GM23338 (cell line): ENCODE results near the gene REPIN1. TPM values are rescaled to one million over a fixed set of nuclear protein-coding genes. Genes with fewer than 3 reads are reported as not detected.

Experiments used
- ATAC-seq: fragments of 200-7000 bp; cut with Tn5 transposase; 3 replicates; pipeline ENCODE4 v1.9.1; 2020
- DNase-seq: peaks from one replicate; pipeline ENCODE4 v3.0.0-alpha.2; 2015; ENCODE audit warnings: low spot score
- H2AFZ ChIP-seq: fragments of 200-600 bp; sonication (generic); 2 replicates; pipeline ENCODE4 v1.8.0; 2016; ENCODE audit warnings: antibody characterized with exemption, mild to moderate bottlenecking, moderate library complexity
- H3F3A ChIP-seq: fragments of 200-600 bp; sonication (generic); replicated peaks from 2 replicates; pipeline ENCODE4 v1.8.0; 2017; ENCODE audit warnings: antibody characterized with exemption, mixed run types, low read depth
- H3K27ac ChIP-seq: fragments of 200-600 bp; sonication (generic); 2 replicates; pipeline ENCODE4 v1.6.1; 2016; ENCODE audit warnings: low read depth
- H3K27me3 ChIP-seq: fragments of 200-600 bp; sonication (generic); 2 replicates; pipeline ENCODE4 v1.8.0; 2016; ENCODE audit warnings: mild to moderate bottlenecking, mixed run types, moderate library complexity; ENCODE audit not compliant: insufficient read depth
- H3K36me3 ChIP-seq: fragments of 200-600 bp; sonication (generic); 2 replicates; pipeline ENCODE4 v1.8.0; 2016; ENCODE audit warnings: mild to moderate bottlenecking; ENCODE audit not compliant: insufficient read depth
- H3K4me1 ChIP-seq: fragments of 200-600 bp; sonication (generic); 2 replicates; pipeline ENCODE4 v1.8.0; 2016; ENCODE audit warnings: mild to moderate bottlenecking, moderate library complexity; ENCODE audit not compliant: insufficient read depth
- H3K4me2 ChIP-seq: fragments of 200-600 bp; sonication (generic); 2 replicates; pipeline ENCODE4 v1.7.1; 2017; ENCODE audit warnings: mixed run types
- H3K4me3 ChIP-seq: fragments of 200-600 bp; sonication (generic); 2 replicates; pipeline ENCODE4 v1.6.1; 2016; ENCODE audit warnings: mixed run types
- H3K79me2 ChIP-seq: fragments of 200-600 bp; sonication (generic); replicated peaks from 2 replicates; pipeline ENCODE4 v1.8.0; 2017; ENCODE audit warnings: mild to moderate bottlenecking; ENCODE audit not compliant: insufficient read depth
- H3K9me2 ChIP-seq: fragments of 200-600 bp; sonication (generic); 2 replicates; pipeline ENCODE4 v1.8.0; 2017; ENCODE audit not compliant: insufficient read depth
- H4K20me1 ChIP-seq: fragments of 200-600 bp; sonication (generic); replicated peaks from 2 replicates; pipeline ENCODE4 v1.8.0; 2017; ENCODE audit warnings: mild to moderate bottlenecking; ENCODE audit not compliant: insufficient read depth
- H3K27ac Mint-ChIP-seq: 2 replicates; pipeline ENCODE4 v1.8.0; 2020; ENCODE audit warnings: inconsistent platforms, mild to moderate bottlenecking, moderate library complexity, mixed read lengths
- H3K27me3 Mint-ChIP-seq: 3 replicates; pipeline ENCODE4 v1.8.0; 2022; ENCODE audit warnings: low read depth, mild to moderate bottlenecking, moderate library complexity, mixed read lengths, inconsistent platforms; ENCODE audit not compliant: insufficient read depth, poor library complexity
- H3K36me3 Mint-ChIP-seq: 3 replicates; pipeline ENCODE4 v1.8.0; 2021; ENCODE audit warnings: low read depth, mild to moderate bottlenecking, inconsistent platforms, moderate library complexity, mixed read lengths
- H3K4me1 Mint-ChIP-seq: 3 replicates; pipeline ENCODE4 v1.8.0; 2020; ENCODE audit warnings: mild to moderate bottlenecking, inconsistent platforms, mixed read lengths
- H3K4me3 Mint-ChIP-seq: 3 replicates; pipeline ENCODE4 v1.8.0; 2021; ENCODE audit warnings: moderate library complexity, mild to moderate bottlenecking, inconsistent platforms, mixed read lengths
- H3K9me3 Mint-ChIP-seq: 3 replicates; pipeline ENCODE4 v1.8.0; 2020; ENCODE audit warnings: moderate library complexity, mild to moderate bottlenecking, inconsistent platforms, mixed read lengths
- CREB1 ChIP-seq: fragments of 250-450 bp; sonication (Bioruptor Pico); IDR thresholded peaks from 2 replicates; pipeline ENCODE4 v1.5.0; 2020; ENCODE audit warnings: low read depth, mild to moderate bottlenecking, moderate library complexity
- EZH2 ChIP-seq: fragments of 200-600 bp; sonication (generic); IDR thresholded peaks from one replicate; pipeline ENCODE4 v1.8.0; 2017; ENCODE audit warnings: antibody characterized with exemption, mild to moderate bottlenecking, low read depth; ENCODE audit not compliant: unreplicated experiment
- EZH2phosphoT487 ChIP-seq: fragments of 200-600 bp; sonication (generic); IDR thresholded peaks from one replicate; pipeline ENCODE4 v1.8.1; 2018; ENCODE audit warnings: antibody characterized with exemption; ENCODE audit not compliant: unreplicated experiment
- JUNB ChIP-seq: IDR thresholded peaks from one replicate; pipeline ENCODE4 v1.6.1; 2016; ENCODE audit warnings: antibody characterized with exemption; ENCODE audit not compliant: unreplicated experiment
- NANOG ChIP-seq: IDR thresholded peaks from 2 replicates; pipeline ENCODE4 v1.6.1; 2016; ENCODE audit warnings: antibody characterized with exemption, borderline replicate concordance
- POLR2AphosphoS5 ChIP-seq: IDR thresholded peaks from 2 replicates; pipeline ENCODE4 v1.6.1; 2016; ENCODE audit warnings: antibody characterized with exemption, low read depth
- STAT1 ChIP-seq: IDR thresholded peaks from one replicate; pipeline ENCODE4 v1.6.1; 2016; ENCODE audit warnings: antibody characterized with exemption; ENCODE audit not compliant: unreplicated experiment
- ZNF331 ChIP-seq: fragments of 250-450 bp; sonication (Bioruptor Pico); IDR thresholded peaks from 2 replicates; pipeline ENCODE4 v1.5.0; 2020; ENCODE audit warnings: low read depth, mild to moderate bottlenecking, moderate library complexity
- polyA plus RNA-seq: library from polyadenylated mRNA; unstranded; fragments of >200 nt; fragmentation: Nextera tagmentation; extraction: Ambion mirVana; gene quantifications from 2 replicates; pipeline ENCODE4 v1.2.1, GENCODE V29; 2016
- total RNA-seq: library from RNA; depleted of rRNA; stranded (reverse); fragments of >200 nt; shearing (Covaris generic); gene quantifications from 2 replicates; pipeline ENCODE4 v1.2.3, GENCODE V29; 2014
- TF ChIP-seq, protein P1 (sequence below): IDR thresholded peaks from 2 replicates; pipeline ENCODE4 v1.6.1; 2016; ENCODE audit warnings: antibody characterized with exemption
- TF ChIP-seq, protein P2 (sequence below): IDR thresholded peaks from one replicate; pipeline ENCODE4 v1.6.1; 2018; ENCODE audit warnings: antibody characterized with exemption; ENCODE audit not compliant: unreplicated experiment
- TF ChIP-seq, protein P3 (sequence below), 2 experiments: fragments of 200-600 bp in 1 of 2; sonication (generic) in 1 of 2; conservative IDR thresholded peaks; 2 replicates each; pipeline versions ENCODE4 v1.5.1 to v1.6.1; 2016 to 2017; ENCODE audit warnings: antibody characterized with exemption in 2 of 2, low read depth in 2 of 2, mild to moderate bottlenecking in 2 of 2, moderate library complexity in 1 of 2
- TF ChIP-seq, protein P4 (sequence below): fragments of 250-450 bp; sonication (Bioruptor Pico); IDR thresholded peaks from 2 replicates; pipeline ENCODE4 v1.5.0; 2020; ENCODE audit warnings: mild to moderate bottlenecking, moderate library complexity

REPIN1 gene
- total and polyA plus RNA-seq, 2 experiments from 2014 or later, result 29.8 to 156 TPM

DNA sequence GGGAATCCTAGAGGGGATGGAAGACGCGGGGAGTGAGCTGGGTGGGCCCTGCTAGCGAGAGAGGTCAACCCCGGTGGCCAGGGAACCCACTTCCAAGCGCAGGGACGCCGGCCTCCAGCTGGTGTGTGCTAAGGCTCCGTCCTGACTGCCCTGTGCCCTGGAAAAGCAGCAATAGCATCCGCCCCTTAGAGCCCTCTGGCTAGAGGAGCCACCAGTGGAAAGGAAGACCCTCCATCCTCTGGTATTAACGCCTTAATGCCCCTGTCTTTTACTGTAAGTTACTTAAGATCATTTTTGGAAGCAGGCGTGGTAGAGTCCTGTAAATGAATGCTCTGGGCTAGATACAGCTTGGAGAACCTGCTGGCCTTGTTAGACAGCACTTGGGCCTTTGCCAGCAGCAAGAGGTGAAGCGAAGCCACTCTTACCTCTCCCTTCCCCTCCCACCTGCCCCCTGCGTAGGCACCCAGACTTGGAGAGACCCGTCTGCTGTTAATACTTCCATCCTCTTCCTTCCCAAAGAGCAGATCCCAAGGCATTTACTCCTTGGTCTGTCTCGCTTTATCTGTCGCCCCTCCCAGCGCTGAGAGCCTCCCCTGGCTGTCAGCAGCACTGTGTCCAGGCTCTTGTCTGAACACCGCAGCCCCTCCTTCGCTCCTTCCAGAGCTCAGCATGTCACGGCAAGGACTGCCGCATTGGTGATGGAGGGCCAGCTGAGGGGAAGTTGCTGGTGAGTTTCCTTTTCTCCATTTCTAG is 4.6 kb downstream of the REPIN1 start:
- Mint-ChIP-seq H3K4me1 (peaks cover 68% of the 10 kb centered on the region), H3K36me3 (peaks cover 58% of the 10 kb centered on the region), H3K27ac (peak overlapping the region; percentile 48; the same call in 1 of the 2 replicates), H3K9me3 (no peaks in the 10 kb centered on the region), H3K27me3 (peaks cover 32% of the 10 kb centered on the region), H3K4me3 (peak overlapping the region; percentile 50; the same call in 1 of the 3 replicates)
- no peak for TF ChIP-seq JUNB
- TF ChIP-seq, protein P1, sequence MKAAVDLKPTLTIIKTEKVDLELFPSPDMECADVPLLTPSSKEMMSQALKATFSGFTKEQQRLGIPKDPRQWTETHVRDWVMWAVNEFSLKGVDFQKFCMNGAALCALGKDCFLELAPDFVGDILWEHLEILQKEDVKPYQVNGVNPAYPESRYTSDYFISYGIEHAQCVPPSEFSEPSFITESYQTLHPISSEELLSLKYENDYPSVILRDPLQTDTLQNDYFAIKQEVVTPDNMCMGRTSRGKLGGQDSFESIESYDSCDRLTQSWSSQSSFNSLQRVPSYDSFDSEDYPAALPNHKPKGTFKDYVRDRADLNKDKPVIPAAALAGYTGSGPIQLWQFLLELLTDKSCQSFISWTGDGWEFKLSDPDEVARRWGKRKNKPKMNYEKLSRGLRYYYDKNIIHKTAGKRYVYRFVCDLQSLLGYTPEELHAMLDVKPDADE, result no peak
- TF ChIP-seq ZNF331 (CRISPR knock-in tag), result no peak
- TF ChIP-seq STAT1, result no peak
- no peak for TF ChIP-seq POLR2AphosphoS5
- no peak for TF ChIP-seq EZH2
- TF ChIP-seq, protein P2, sequence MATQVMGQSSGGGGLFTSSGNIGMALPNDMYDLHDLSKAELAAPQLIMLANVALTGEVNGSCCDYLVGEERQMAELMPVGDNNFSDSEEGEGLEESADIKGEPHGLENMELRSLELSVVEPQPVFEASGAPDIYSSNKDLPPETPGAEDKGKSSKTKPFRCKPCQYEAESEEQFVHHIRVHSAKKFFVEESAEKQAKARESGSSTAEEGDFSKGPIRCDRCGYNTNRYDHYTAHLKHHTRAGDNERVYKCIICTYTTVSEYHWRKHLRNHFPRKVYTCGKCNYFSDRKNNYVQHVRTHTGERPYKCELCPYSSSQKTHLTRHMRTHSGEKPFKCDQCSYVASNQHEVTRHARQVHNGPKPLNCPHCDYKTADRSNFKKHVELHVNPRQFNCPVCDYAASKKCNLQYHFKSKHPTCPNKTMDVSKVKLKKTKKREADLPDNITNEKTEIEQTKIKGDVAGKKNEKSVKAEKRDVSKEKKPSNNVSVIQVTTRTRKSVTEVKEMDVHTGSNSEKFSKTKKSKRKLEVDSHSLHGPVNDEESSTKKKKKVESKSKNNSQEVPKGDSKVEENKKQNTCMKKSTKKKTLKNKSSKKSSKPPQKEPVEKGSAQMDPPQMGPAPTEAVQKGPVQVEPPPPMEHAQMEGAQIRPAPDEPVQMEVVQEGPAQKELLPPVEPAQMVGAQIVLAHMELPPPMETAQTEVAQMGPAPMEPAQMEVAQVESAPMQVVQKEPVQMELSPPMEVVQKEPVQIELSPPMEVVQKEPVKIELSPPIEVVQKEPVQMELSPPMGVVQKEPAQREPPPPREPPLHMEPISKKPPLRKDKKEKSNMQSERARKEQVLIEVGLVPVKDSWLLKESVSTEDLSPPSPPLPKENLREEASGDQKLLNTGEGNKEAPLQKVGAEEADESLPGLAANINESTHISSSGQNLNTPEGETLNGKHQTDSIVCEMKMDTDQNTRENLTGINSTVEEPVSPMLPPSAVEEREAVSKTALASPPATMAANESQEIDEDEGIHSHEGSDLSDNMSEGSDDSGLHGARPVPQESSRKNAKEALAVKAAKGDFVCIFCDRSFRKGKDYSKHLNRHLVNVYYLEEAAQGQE, result no peak
- TF ChIP-seq CREB1 (CRISPR knock-in tag), result no peak
- TF ChIP-seq, protein P3, sequence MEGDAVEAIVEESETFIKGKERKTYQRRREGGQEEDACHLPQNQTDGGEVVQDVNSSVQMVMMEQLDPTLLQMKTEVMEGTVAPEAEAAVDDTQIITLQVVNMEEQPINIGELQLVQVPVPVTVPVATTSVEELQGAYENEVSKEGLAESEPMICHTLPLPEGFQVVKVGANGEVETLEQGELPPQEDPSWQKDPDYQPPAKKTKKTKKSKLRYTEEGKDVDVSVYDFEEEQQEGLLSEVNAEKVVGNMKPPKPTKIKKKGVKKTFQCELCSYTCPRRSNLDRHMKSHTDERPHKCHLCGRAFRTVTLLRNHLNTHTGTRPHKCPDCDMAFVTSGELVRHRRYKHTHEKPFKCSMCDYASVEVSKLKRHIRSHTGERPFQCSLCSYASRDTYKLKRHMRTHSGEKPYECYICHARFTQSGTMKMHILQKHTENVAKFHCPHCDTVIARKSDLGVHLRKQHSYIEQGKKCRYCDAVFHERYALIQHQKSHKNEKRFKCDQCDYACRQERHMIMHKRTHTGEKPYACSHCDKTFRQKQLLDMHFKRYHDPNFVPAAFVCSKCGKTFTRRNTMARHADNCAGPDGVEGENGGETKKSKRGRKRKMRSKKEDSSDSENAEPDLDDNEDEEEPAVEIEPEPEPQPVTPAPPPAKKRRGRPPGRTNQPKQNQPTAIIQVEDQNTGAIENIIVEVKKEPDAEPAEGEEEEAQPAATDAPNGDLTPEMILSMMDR (conservative IDR thresholded peaks at IDR 0.05; ENCODE audit: low read depth in 2 of 2), result no peak
- TF ChIP-seq, protein P4, sequence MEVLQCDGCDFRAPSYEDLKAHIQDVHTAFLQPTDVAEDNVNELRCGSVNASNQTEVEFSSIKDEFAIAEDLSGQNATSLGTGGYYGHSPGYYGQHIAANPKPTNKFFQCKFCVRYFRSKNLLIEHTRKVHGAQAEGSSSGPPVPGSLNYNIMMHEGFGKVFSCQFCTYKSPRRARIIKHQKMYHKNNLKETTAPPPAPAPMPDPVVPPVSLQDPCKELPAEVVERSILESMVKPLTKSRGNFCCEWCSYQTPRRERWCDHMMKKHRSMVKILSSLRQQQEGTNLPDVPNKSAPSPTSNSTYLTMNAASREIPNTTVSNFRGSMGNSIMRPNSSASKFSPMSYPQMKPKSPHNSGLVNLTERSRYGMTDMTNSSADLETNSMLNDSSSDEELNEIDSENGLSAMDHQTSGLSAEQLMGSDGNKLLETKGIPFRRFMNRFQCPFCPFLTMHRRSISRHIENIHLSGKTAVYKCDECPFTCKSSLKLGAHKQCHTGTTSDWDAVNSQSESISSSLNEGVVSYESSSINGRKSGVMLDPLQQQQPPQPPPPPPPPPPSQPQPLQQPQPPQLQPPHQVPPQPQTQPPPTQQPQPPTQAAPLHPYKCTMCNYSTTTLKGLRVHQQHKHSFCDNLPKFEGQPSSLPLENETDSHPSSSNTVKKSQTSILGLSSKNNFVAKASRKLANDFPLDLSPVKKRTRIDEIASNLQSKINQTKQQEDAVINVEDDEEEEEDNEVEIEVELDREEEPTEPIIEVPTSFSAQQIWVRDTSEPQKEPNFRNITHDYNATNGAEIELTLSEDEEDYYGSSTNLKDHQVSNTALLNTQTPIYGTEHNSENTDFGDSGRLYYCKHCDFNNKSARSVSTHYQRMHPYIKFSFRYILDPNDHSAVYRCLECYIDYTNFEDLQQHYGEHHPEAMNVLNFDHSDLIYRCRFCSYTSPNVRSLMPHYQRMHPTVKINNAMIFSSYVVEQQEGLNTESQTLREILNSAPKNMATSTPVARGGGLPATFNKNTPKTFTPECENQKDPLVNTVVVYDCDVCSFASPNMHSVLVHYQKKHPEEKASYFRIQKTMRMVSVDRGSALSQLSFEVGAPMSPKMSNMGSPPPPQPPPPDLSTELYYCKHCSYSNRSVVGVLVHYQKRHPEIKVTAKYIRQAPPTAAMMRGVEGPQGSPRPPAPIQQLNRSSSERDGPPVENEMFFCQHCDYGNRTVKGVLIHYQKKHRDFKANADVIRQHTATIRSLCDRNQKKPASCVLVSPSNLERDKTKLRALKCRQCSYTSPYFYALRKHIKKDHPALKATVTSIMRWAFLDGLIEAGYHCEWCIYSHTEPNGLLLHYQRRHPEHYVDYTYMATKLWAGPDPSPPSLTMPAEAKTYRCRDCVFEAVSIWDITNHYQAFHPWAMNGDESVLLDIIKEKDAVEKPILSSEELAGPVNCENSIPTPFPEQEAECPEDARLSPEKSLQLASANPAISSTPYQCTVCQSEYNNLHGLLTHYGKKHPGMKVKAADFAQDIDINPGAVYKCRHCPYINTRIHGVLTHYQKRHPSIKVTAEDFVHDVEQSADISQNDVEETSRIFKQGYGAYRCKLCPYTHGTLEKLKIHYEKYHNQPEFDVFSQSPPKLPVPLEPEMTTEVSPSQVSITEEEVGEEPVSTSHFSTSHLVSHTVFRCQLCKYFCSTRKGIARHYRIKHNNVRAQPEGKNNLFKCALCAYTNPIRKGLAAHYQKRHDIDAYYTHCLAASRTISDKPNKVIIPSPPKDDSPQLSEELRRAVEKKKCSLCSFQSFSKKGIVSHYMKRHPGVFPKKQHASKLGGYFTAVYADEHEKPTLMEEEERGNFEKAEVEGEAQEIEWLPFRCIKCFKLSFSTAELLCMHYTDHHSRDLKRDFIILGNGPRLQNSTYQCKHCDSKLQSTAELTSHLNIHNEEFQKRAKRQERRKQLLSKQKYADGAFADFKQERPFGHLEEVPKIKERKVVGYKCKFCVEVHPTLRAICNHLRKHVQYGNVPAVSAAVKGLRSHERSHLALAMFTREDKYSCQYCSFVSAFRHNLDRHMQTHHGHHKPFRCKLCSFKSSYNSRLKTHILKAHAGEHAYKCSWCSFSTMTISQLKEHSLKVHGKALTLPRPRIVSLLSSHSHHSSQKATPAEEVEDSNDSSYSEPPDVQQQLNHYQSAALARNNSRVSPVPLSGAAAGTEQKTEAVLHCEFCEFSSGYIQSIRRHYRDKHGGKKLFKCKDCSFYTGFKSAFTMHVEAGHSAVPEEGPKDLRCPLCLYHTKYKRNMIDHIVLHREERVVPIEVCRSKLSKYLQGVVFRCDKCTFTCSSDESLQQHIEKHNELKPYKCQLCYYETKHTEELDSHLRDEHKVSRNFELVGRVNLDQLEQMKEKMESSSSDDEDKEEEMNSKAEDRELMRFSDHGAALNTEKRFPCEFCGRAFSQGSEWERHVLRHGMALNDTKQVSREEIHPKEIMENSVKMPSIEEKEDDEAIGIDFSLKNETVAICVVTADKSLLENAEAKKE (CRISPR knock-in tag), result no peak
- TF ChIP-seq EZH2phosphoT487, result no peak
- no peak for TF ChIP-seq NANOG
- Histone ChIP-seq H3K4me3 (no peak overlapping the region), H4K20me1 (peaks cover 5% of the 10 kb centered on the region), H3K27ac (peak overlapping the region; percentile 97; the same call in 1 of the 2 replicates), H3K79me2 (peaks cover 42% of the 10 kb centered on the region), H3F3A (peaks cover 39% of the 10 kb centered on the region), H3K27me3 (no peaks in the 10 kb centered on the region), H3K36me3 (0 out of 2 replicates have a peak, but pooled peaks cover 3% of the 10 kb centered on the region), H3K4me1 (peaks cover 50% of the 10 kb centered on the region), H2AFZ (no peak overlapping the region), H3K4me2 (no peak overlapping the region), H3K9me2 (no peaks in the 10 kb centered on the region)
- ATAC-seq (no peak), DNase-seq (no peak)
